Karpas-422 (cell line): ENCODE data around the gene IL1R2. TPM values are rescaled to one million over a fixed set of nuclear protein-coding genes. Genes with fewer than 3 reads are reported as not detected.

Experiments used
- DNase-seq: peaks from one replicate; pipeline ENCODE4 v3.0.0-alpha.2; 2015
- H2AFZ ChIP-seq: fragments of 200-600 bp; sonication (generic); 2 replicates; pipeline ENCODE4 v1.6.1; 2014; ENCODE audit warnings: antibody characterized with exemption, low read length, mixed read lengths
- H3K27ac ChIP-seq: fragments of 200-600 bp; sonication (generic); 2 replicates; pipeline ENCODE4 v1.5.1; 2014; ENCODE audit warnings: mild to moderate bottlenecking, low read length, moderate library complexity
- H3K27me3 ChIP-seq: fragments of 200-600 bp; sonication (generic); 2 replicates; pipeline ENCODE4 v1.6.1; 2014; ENCODE audit warnings: low read length, mixed read lengths
- H3K36me3 ChIP-seq: fragments of 200-600 bp; sonication (generic); 2 replicates; pipeline ENCODE4 v1.6.1; 2014; ENCODE audit warnings: low read length, mixed read lengths; ENCODE audit not compliant: insufficient read depth
- H3K4me1 ChIP-seq: fragments of 200-600 bp; sonication (generic); 2 replicates; pipeline ENCODE4 v1.6.1; 2014; ENCODE audit warnings: mild to moderate bottlenecking, low read length, mixed read lengths
- H3K4me2 ChIP-seq: fragments of 200-600 bp; sonication (generic); 2 replicates; pipeline ENCODE4 v1.6.1; 2014; ENCODE audit warnings: low read length, low read depth, mild to moderate bottlenecking; ENCODE audit not compliant: poor library complexity, severe bottlenecking
- H3K4me3 ChIP-seq: fragments of 200-600 bp; sonication (generic); 2 replicates; pipeline ENCODE4 v1.5.1; 2014; ENCODE audit warnings: mild to moderate bottlenecking, antibody characterized with exemption, low read length, mixed read lengths
- H3K79me2 ChIP-seq: fragments of 200-600 bp; sonication (generic); 2 replicates; pipeline ENCODE4 v1.6.1; 2014; ENCODE audit warnings: mild to moderate bottlenecking, low read length, mixed read lengths
- H3K9ac ChIP-seq: fragments of 200-600 bp; sonication (generic); 2 replicates; pipeline ENCODE4 v1.6.0; 2014; ENCODE audit warnings: low read length
- H3K9me2 ChIP-seq: fragments of 200-600 bp; sonication (generic), shearing (Covaris generic); replicated peaks from 2 replicates; pipeline ENCODE4 v1.6.0; 2014; ENCODE audit warnings: mild to moderate bottlenecking, low read length, moderate library complexity; ENCODE audit not compliant: insufficient read depth
- H3K9me3 ChIP-seq: fragments of 300-700, 200-600 bp; sonication (generic); 2 replicates; pipeline ENCODE4 v1.6.1; 2014; ENCODE audit warnings: low read length, mixed read lengths
- H4K20me1 ChIP-seq: fragments of 200-600 bp; sonication (generic); 2 replicates; pipeline ENCODE4 v1.6.1; 2014; ENCODE audit warnings: mild to moderate bottlenecking, antibody characterized with exemption, low read length, low read depth; ENCODE audit not compliant: insufficient read depth
- total RNA-seq: library from RNA; depleted of rRNA; stranded (reverse); fragments of >200 nt; shearing (Covaris generic); gene quantifications from 2 replicates; pipeline ENCODE4 v1.2.3, GENCODE V29; 2014; ENCODE audit warnings: low replicate concordance; rRNA removed

The IL1R2 gene
- not detected in 2 replicates for total RNA-seq

- DNase-seq = no peak
- Histone ChIP-seq H3K4me2 (no peak within 1 kb of the TSS), H3K4me1 (no peaks in the 10 kb centered on the region), H3K9me3 (no peaks in the 10 kb centered on the region), H4K20me1 (no peaks in the 10 kb centered on the region), H3K79me2 (no peaks in the 10 kb centered on the region), H3K9me2 (no peaks in the 10 kb centered on the region), H2AFZ (no peak within 1 kb of the TSS), H3K9ac (no peak within 1 kb of the TSS), H3K27ac (no peak within 1 kb of the TSS), H3K36me3 (no peaks in the 10 kb centered on the region), H3K4me3 (no peak within 1 kb of the TSS), H3K27me3 (no peaks in the 10 kb centered on the region)
These were observed at the start of gene IL1R2 for GRCh38 chr2:101991721-101992145. Gene IL1R2, plus strand, starts transcription at chr2:101991960. Its CDS starts 16,616 bp downstream, at chr2:102008576.

- no peaks in the 10 kb centered on the region for H3K9me3 ChIP-seq
- no peaks in the 10 kb centered on the region for H4K20me1 ChIP-seq
- H3K79me2 ChIP-seq = no peaks in the 10 kb centered on the region
- H3K27ac ChIP-seq = no peak overlapping the region
- H3K9me2 ChIP-seq = no peaks in the 10 kb centered on the region
- no peak overlapping the region for H3K4me3 ChIP-seq
- H3K4me1 ChIP-seq = no peaks in the 10 kb centered on the region; the same call in 1 of the 2 replicates
- no peak overlapping the region for H3K4me2 ChIP-seq
- DNase-seq = no peak
- H2AFZ ChIP-seq = no peak overlapping the region
- H3K27me3 ChIP-seq = no peaks in the 10 kb centered on the region
- H3K9ac ChIP-seq = no peak overlapping the region
- no peaks in the 10 kb centered on the region for H3K36me3 ChIP-seq
These were observed 48.9 kb upstream of the IL1R2 start for GRCh38 chr2:101942851-101943250.

GRCh38 chr2:101946372-101947039 lies 45.3 kb upstream of the IL1R2 start:
- Histone ChIP-seq H3K9me2 (no peaks in the 10 kb centered on the region; the same call in 1 of the 2 replicates), H4K20me1 (no peaks in the 10 kb centered on the region), H3K36me3 (no peaks in the 10 kb centered on the region), H3K9ac (no peak overlapping the region), H3K9me3 (no peaks in the 10 kb centered on the region), H3K4me1 (no peaks in the 10 kb centered on the region; the same call in 1 of the 2 replicates), H3K27ac (no peak overlapping the region), H3K4me2 (no peak overlapping the region), H2AFZ (no peak overlapping the region), H3K4me3 (no peak overlapping the region), H3K79me2 (no peaks in the 10 kb centered on the region), H3K27me3 (no peaks in the 10 kb centered on the region)
- peak; percentile 41 for DNase-seq

GRCh38 chr2:101947374-101947773 lies 44.4 kb upstream of the IL1R2 start:
- Histone ChIP-seq H3K9ac (no peak overlapping the region), H3K27me3 (0 out of 2 replicates have a peak, but pooled peaks cover 3% of the 10 kb centered on the region), H3K4me3 (no peak overlapping the region), H4K20me1 (no peaks in the 10 kb centered on the region), H3K4me2 (no peak overlapping the region), H3K4me1 (no peaks in the 10 kb centered on the region; the same call in 1 of the 2 replicates), H2AFZ (no peak overlapping the region), H3K27ac (no peak overlapping the region), H3K9me3 (no peaks in the 10 kb centered on the region), H3K36me3 (no peaks in the 10 kb centered on the region), H3K9me2 (no peaks in the 10 kb centered on the region; the same call in 1 of the 2 replicates), H3K79me2 (no peaks in the 10 kb centered on the region)
- DNase-seq = no peak

- Histone ChIP-seq H3K9ac (no peak overlapping the region), H3K79me2 (no peaks in the 10 kb centered on the region), H3K4me2 (no peak overlapping the region), H3K9me2 (no peaks in the 10 kb centered on the region; the same call in 1 of the 2 replicates), H3K27ac (no peak overlapping the region), H2AFZ (no peak overlapping the region), H3K27me3 (0 out of 2 replicates have a peak, but pooled peaks cover 3% of the 10 kb centered on the region), H3K36me3 (no peaks in the 10 kb centered on the region), H3K9me3 (no peaks in the 10 kb centered on the region), H3K4me3 (no peak overlapping the region), H4K20me1 (no peaks in the 10 kb centered on the region), H3K4me1 (no peaks in the 10 kb centered on the region; the same call in 1 of the 2 replicates)
- DNase-seq = no peak
These were observed 43.1 kb upstream of the IL1R2 start for GRCh38 chr2:101948625-101949155.

- no peak overlapping the region for H3K4me3 ChIP-seq
- H3K4me2 ChIP-seq = no peak overlapping the region
- no peaks in the 10 kb centered on the region; the same call in 1 of the 2 replicates for H3K4me1 ChIP-seq
- DNase-seq = no peak
- H3K79me2 ChIP-seq = no peaks in the 10 kb centered on the region
- H3K9me3 ChIP-seq = no peaks in the 10 kb centered on the region
- H3K9ac ChIP-seq = no peak overlapping the region
- 0 out of 2 replicates have a peak, but pooled peaks cover 3% of the 10 kb centered on the region for H3K27me3 ChIP-seq
- no peak overlapping the region for H2AFZ ChIP-seq
- no peak overlapping the region for H3K27ac ChIP-seq
- no peaks in the 10 kb centered on the region for H3K36me3 ChIP-seq
- H3K9me2 ChIP-seq = no peaks in the 10 kb centered on the region; the same call in 1 of the 2 replicates
- no peaks in the 10 kb centered on the region for H4K20me1 ChIP-seq
These were observed 42.5 kb upstream of the IL1R2 start for GRCh38 chr2:101949304-101949703.

- H3K4me3 ChIP-seq = no peak overlapping the region
- H3K9ac ChIP-seq = no peak overlapping the region
- H3K79me2 ChIP-seq = no peaks in the 10 kb centered on the region
- no peak overlapping the region for H3K27ac ChIP-seq
- no peaks in the 10 kb centered on the region for H3K36me3 ChIP-seq
- no peaks in the 10 kb centered on the region for H3K9me3 ChIP-seq
- 0 out of 2 replicates have a peak, but pooled peaks cover 3% of the 10 kb centered on the region for H3K27me3 ChIP-seq
- no peaks in the 10 kb centered on the region for H4K20me1 ChIP-seq
- H3K9me2 ChIP-seq = no peaks in the 10 kb centered on the region; the same call in 1 of the 2 replicates
- DNase-seq = no peak
- no peaks in the 10 kb centered on the region; the same call in 1 of the 2 replicates for H3K4me1 ChIP-seq
- H2AFZ ChIP-seq = no peak overlapping the region
- H3K4me2 ChIP-seq = no peak overlapping the region
These were observed 40.5 kb upstream of the IL1R2 start for GRCh38 chr2:101951296-101951695.

- Histone ChIP-seq H3K9me2 (no peaks in the 10 kb centered on the region; the same call in 1 of the 2 replicates), H3K27me3 (0 out of 2 replicates have a peak, but pooled peaks cover 3% of the 10 kb centered on the region), H3K9ac (no peak overlapping the region), H3K9me3 (no peaks in the 10 kb centered on the region), H3K27ac (no peak overlapping the region), H4K20me1 (no peaks in the 10 kb centered on the region), H3K4me2 (no peak overlapping the region), H3K79me2 (no peaks in the 10 kb centered on the region), H3K36me3 (no peaks in the 10 kb centered on the region), H2AFZ (no peak overlapping the region), H3K4me1 (no peaks in the 10 kb centered on the region), H3K4me3 (no peak overlapping the region)
- no peak for DNase-seq
These were observed 39.2 kb upstream of the IL1R2 start for GRCh38 chr2:101952551-101952950.
